ENCODE results near the gene FNBP1. TPM values are rescaled to one million over a fixed set of nuclear protein-coding genes. Genes with fewer than 3 reads are reported as not detected.
"Not testable (repeated sequence)": the region's sequence is repeated elsewhere in the genome, so short reads cannot be mapped to it uniquely, and the experiment has no call there.

FNBP1 gene
- polyA plus RNA-seq, 6 donors from 2014 or later = 103 to 178 (median 154) TPM

DNA sequence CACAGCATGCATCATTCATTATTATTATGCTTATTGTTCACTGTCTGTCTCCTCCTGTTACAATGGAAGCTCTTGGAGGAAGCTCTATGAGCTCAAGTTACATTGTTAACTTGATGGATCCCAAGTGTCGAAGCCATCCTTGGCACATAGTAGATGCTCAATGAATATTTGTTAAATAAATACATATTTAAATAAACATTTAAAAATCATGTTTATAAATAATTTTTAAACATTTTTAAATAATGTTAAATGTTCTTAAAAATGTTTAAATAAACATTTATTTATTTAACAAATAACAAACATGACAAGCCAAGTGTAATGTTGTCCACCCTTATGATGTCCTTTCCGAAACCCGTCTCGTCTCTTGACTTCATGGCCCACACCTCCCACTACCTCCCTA lies 138.3 kb downstream of the FNBP1 start:
- Mint-ChIP-seq H3K36me3 (peaks cover 18 to 21% of the 10 kb centered on the region in 2 donors), H3K27me3 (no peaks in the 10 kb centered on the region), H3K4me3 (no peak overlapping the region), H3K4me1 (peaks cover 0 to 26% (median 15%) of the 10 kb centered on the region in 3 donors), H3K27ac (peak overlapping the region in 3 of 6 donors; percentile 13 to 34 (median 27)), H3K9me3 (no peaks in the 10 kb centered on the region)
- no peak for ATAC-seq (ENCODE audit: low read depth in 2 of 2)
- DNase-seq = no peak

DNA sequence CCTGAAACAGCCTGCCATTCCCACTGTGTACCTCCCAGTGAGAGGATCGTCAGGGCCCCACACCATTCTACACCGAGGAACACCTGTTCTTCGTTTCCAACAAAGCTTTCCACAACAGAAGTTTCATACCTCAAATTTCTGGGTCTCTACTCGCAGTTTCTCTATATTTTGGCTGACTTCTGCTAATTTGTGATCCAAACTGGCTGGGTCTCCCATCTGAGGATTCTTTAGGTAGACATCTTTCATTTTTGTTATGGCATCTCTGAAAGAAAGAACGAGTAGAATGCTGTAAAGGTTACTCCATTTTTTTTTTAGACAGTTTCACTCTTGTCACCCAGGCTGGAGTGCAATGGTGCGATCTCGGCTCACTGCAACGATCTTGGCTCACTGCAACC lies 140.3 kb downstream of the FNBP1 start:
- H3K27me3 Mint-ChIP-seq = no peaks in the 10 kb centered on the region
- H3K4me3 Mint-ChIP-seq = no peak overlapping the region
- ATAC-seq (ENCODE audit: low read depth in 2 of 2) = no peak
- no peak for DNase-seq
- no peaks in the 10 kb centered on the region for H3K9me3 Mint-ChIP-seq
- peak overlapping the region in 3 of 6 donors; percentile 30 to 57 (median 32) for H3K27ac Mint-ChIP-seq
- peaks cover 8 to 43% (median 21%) of the 10 kb centered on the region in 3 donors for H3K4me1 Mint-ChIP-seq
- H3K36me3 Mint-ChIP-seq = peaks cover 18 to 36% of the 10 kb centered on the region in 2 donors

DNA sequence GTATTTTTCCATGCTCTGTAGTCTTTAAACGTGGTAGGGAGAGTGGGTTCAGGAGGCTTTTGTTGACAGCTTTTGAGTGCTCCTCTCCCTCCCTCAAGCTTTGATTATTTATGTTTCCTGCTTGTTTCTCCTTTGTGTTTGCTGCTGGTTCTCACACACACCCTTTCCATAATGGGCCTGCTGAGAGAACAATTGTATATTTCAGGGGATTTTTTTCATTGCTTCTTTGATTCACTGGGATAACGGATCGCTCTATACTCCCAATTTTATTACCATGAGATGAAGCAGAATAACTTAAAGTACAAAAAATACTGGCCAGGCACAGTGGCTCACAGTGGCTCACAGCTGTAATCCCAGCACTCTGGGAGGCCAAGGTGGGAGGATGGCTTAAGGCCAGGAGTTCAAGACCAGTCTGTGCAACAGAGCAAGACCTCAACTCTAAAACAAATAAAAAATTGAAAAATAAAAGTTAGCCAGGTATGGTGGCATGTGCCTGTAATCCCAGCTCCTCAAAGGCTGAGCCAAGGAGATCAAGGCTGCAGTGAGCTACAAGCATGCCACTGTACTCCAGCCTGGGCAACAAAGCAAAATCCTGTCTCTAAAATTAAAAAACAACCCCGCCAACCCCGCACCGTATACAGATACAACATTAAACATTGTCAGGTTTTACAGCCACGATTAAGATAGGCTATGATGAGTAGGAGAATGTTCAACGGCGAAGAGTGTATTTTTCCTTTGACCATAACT lies 140.8 kb downstream of the FNBP1 start:
- Mint-ChIP-seq H3K4me3 (peak overlapping the region in 2 of 8 donors; percentile 11 to 25), H3K36me3 (peaks cover 17 to 36% of the 10 kb centered on the region in 2 donors)
- DNase-seq = no peak

DNA sequence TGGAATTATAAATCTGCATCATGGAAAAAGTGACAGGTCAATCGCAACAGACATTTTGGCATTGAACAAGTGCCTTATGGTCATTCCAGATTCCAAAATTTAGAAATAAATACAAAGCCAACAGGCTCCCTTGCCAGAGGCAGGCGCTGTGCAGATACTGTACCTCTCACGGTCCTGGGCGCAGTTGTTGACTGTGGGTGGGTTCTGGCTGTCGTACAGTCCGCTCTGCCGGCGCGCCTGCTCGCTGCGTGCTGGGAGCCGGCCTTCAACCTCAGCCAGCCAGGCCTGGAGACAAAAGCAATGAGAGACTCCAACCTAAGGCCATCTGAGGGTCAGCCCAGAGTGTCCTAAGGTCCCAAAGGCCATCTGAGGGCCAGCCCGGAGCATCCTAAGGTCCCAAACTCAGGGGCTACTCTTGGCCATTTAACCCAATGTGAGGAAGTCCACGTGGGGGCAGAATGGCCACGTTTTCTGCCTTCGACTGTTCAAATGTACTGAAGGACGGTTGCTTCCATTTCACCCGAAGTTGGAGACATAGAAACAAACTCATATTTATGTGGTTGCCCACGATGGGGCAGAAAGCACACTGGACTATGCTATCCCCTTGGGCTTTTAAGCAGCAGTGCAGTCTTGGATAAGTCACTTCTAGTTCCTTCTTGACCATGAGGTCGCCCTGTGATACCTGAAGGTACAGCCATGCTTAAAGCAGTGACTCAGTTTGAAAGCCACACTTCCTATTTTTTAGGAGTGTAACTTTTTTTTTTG lies 142.5 kb downstream of the FNBP1 start:
- Mint-ChIP-seq H3K27ac (peak overlapping the region; percentile 42 to 91 (median 82)), H3K4me3 (peak overlapping the region in 1 of 8 donors; percentile 69), H3K4me1 (peaks cover 13 to 54% (median 37%) of the 10 kb centered on the region in 3 donors), H3K27me3 (no peaks in the 10 kb centered on the region), H3K36me3 (peaks cover 23 to 45% of the 10 kb centered on the region in 2 donors), H3K9me3 (no peaks in the 10 kb centered on the region)
- no peak for DNase-seq
- ATAC-seq (ENCODE audit: low read depth in 2 of 2) = peak; percentile 36 to 80

More for the DNA sequence above, 140.8 kb downstream of the FNBP1 start:
- peaks cover 8 to 44% (median 23%) of the 10 kb centered on the region in 3 donors for H3K4me1 Mint-ChIP-seq
- peak overlapping the region in 5 of 6 donors; percentile 9 to 92 (median 26) for H3K27ac Mint-ChIP-seq
- H3K9me3 Mint-ChIP-seq = no peaks in the 10 kb centered on the region
- no peaks in the 10 kb centered on the region for H3K27me3 Mint-ChIP-seq
- no peak for ATAC-seq (ENCODE audit: low read depth in 2 of 2)

DNA sequence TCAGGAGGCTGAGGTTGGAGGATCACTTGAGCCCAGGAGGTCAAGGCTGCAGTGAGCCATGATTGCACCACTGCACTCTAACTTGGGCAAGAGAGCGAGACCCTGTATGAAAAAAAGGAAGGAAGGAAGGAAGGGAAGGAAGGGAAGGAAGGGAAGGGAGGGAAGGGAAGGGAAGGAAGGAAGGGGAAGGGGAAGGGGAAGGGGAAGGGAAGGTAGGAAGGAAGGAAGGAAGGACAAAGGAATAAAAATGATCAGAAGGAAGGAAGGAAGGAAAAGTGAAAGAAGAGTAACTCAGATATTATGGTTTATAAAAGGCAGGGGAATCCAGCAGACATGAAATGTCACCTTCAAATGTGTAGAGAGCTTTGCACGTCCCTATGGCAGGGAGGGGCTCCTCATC lies 143.4 kb downstream of the FNBP1 start:
- Mint-ChIP-seq H3K27ac (peak overlapping the region in 4 of 6 donors; percentile 20 to 87 (median 74)), H3K9me3 (no peaks in the 10 kb centered on the region), H3K36me3 (peaks cover 16 to 36% of the 10 kb centered on the region in 2 donors), H3K4me1 (peaks cover 13 to 57% (median 31%) of the 10 kb centered on the region in 3 donors), H3K4me3 (no peak overlapping the region), H3K27me3 (no peaks in the 10 kb centered on the region)
- DNase-seq = no peak
- ATAC-seq (ENCODE audit: low read depth in 2 of 2) = no peak

DNA sequence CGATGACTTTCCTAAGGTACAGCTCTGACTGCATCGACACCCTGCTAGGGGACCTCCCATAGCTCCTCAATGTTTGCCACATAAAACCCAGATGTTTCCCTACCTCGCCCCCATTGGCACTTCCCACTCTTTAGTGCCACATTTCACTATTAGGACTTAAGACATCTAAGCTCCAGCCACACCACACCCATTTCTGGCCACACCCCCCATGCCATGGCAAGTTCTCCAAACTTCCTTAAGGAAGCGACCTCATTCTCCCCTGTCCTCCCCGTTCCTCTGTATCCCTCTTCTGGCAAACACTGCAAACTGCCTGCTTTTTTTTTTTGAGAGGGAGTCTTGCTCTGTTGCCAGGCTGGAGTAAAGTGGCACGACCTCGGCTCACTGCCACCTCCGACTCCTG lies 144.8 kb downstream of the FNBP1 start:
- Mint-ChIP-seq H3K4me1 (peaks cover 18 to 67% (median 36%) of the 10 kb centered on the region in 3 donors), H3K9me3 (no peaks in the 10 kb centered on the region), H3K36me3 (peaks cover 21 to 36% of the 10 kb centered on the region in 2 donors), H3K4me3 (peak overlapping the region in 1 of 8 donors; percentile 4), H3K27me3 (no peaks in the 10 kb centered on the region), H3K27ac (peak overlapping the region in 5 of 6 donors; percentile 52 to 95 (median 77))
- ATAC-seq (ENCODE audit: low read depth in 2 of 2) = no peak
- no peak for DNase-seq

DNA sequence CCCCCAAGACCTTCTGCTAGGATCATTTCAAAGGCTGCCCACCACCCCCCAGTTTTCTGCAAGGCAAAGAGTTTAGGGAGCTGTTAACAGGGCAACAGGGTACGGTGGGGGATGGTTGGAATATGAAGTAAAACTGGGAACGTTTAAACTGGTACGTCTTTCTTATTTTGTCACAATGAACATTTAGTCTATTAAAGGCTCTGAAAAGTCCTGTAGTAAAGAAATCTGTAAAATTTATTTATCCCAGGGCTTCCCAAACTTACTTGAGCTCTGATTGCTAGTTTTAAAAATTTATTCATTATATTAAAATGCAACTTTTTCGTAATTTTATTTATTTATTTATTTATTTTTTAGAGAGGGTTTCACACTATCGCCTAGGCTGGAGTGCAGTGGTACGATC lies 145.7 kb downstream of the FNBP1 start:
- Mint-ChIP-seq H3K4me1 (peaks cover 20 to 72% (median 38%) of the 10 kb centered on the region in 3 donors), H3K27ac (peak overlapping the region in 3 of 6 donors; percentile 34 to 74 (median 50)), H3K4me3 (peak overlapping the region in 1 of 8 donors; percentile 31), H3K9me3 (no peaks in the 10 kb centered on the region), H3K36me3 (peaks cover 21 to 36% of the 10 kb centered on the region in 2 donors), H3K27me3 (no peaks in the 10 kb centered on the region)
- DNase-seq (no peak), ATAC-seq (ENCODE audit: low read depth in 2 of 2) (no peak)

DNA sequence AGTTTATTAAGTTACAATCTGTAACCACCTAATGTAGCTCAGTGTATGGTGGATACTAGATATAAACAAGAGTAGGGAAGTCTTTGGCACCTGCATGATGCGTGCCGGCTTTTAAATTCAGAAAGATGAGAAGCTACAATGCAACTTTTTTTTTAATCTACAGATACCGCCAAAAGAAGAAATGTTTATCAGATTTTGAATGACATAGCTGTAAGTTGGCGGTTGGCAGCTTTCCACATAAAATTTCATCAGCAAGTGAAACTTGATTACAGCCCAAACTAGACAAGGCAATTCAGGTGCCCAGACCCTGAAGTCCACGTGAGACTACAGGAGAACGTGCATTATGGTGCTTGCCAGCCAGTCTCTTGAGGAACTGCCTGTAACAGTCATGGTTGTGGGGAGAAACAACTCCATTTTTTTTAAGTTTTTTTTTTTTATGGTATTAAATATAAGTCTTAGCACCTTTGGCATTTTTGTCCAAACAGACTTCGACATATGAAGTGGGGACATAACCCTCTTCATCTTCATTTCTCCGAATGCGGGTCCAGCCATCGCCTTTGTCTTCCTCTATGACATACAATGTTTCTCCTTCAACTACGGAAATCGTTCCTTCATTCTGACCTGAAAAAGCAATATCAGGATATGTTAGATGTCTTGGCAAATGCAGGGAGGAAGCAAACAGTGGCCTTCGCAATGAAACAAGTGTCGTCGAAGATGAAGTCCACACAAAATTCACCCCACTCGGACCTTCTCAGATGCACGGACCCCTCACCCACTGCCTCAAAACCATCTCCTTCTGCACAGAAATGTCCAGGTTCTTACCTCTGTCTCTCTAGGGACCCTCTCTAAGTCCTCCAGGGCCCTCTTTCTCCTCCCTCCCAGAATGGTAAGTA lies 147.4 kb downstream of the FNBP1 start:
- ATAC-seq (ENCODE audit: low read depth in 2 of 2) (no peak), DNase-seq (no peak)
- Mint-ChIP-seq H3K27ac (peak overlapping the region; percentile 73 to 97 (median 92)), H3K36me3 (peaks cover 16 to 36% of the 10 kb centered on the region in 2 donors), H3K4me1 (peaks cover 29 to 72% (median 55%) of the 10 kb centered on the region in 3 donors), H3K4me3 (no peak overlapping the region), H3K27me3 (no peaks in the 10 kb centered on the region), H3K9me3 (no peaks in the 10 kb centered on the region)

DNA sequence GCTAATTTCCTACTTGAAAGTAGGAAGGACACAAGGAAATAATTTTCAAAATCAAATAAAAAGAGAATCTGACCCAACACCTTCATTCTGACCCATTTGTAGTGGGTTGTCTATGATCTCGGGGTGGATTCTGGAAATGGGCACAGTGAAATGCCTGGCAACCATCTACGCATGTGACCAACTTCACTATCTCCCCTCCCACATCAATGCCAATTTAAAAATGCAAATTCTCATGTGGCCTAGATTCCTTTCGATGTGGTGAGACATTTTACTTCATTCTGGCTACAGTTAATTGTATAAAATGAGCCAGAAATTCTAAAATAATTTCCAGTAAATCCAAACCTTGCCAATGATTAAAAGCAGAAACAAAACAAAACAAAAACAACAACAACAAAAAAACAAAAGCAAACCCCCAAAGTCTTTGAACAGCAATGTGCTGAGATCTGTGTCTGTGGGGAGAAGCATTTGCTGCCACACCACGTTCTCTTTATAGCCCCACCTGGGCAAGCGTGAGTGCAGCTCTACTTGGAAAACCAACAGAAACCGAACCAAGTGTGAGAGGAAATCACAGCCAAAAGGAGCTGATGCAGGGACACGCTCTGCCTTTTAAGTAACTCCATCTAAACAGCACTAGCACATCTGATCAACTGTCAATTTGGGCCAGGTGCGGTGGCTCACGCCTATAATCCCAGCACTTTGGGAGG lies 148.7 kb downstream of the FNBP1 start:
- DNase-seq (no peak), ATAC-seq (ENCODE audit: low read depth in 2 of 2) (peak; percentile 29 to 39)
- H3K4me1 Mint-ChIP-seq = peaks cover 34 to 74% (median 68%) of the 10 kb centered on the region in 3 donors
- H3K36me3 Mint-ChIP-seq = peaks cover 16 to 28% of the 10 kb centered on the region in 2 donors
- H3K27ac Mint-ChIP-seq = peak overlapping the region; percentile 35 to 89 (median 86)
- H3K9me3 Mint-ChIP-seq = no peaks in the 10 kb centered on the region
- H3K4me3 Mint-ChIP-seq = peak overlapping the region in 2 of 8 donors; percentile 5 to 54
- no peaks in the 10 kb centered on the region for H3K27me3 Mint-ChIP-seq

DNA sequence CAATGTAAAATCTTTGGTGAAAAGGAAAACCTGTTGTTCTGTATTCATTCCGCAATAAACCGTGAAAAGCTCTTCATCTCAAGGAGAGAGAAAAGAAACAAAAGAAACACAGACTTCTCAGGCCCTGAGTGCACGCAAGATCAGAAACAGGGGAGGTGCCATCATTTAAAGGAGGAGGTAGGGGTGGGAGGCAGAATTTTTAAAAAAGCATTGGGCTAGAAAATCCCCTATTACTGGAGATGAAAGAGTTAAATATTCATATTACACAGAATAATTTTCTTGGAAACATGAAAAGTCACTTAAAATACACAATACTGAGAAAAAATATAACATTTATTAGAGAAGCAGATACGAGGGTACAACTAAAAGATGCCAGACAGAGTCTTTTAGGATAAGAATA lies 151.4 kb downstream of the FNBP1 start:
- H3K36me3 Mint-ChIP-seq = peaks cover 9 to 11% of the 10 kb centered on the region in 2 donors
- ATAC-seq (ENCODE audit: low read depth in 2 of 2) = no peak
- DNase-seq = no peak
- H3K9me3 Mint-ChIP-seq = no peaks in the 10 kb centered on the region
- H3K4me3 Mint-ChIP-seq = peak overlapping the region in 7 of 8 donors; percentile 11 to 82 (median 48)
- H3K27me3 Mint-ChIP-seq = no peaks in the 10 kb centered on the region
- H3K27ac Mint-ChIP-seq = peak overlapping the region; percentile 91 to 99 (median 96)
- peaks cover 48 to 81% (median 76%) of the 10 kb centered on the region in 3 donors for H3K4me1 Mint-ChIP-seq

DNA sequence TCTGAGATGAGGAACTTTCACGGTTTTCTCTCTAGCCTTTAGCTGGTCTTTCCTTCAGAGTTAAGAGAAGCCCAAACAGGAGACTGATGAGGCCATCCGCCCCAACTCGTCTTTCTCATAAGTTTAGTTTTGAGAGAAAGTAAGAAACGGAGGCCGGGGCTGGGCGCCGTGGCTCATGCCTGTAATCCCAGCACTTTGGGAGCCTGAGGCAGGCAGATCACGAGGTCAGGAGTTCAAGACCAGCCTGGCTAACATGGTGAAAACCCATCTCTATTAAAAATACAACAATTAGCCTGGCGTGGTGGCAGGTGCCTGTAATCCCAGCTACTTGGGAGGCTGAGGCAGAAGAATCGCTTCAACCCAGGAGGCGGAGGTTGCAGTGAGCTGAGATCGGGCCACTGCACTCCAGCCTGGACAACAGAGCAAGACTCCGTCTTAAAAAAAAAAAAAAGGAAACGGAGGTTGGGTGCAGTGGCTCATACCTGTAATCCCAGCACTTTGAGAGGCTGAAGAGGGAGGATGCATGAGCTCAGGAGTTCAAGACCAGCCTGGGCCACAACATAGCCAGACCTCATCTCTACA lies 152.2 kb downstream of the FNBP1 start:
- not testable (repeated sequence) for DNase-seq; H3K27me3 Mint-ChIP-seq; H3K9me3 Mint-ChIP-seq; ATAC-seq (ENCODE audit: low read depth in 2 of 2); H3K36me3 Mint-ChIP-seq
- peak overlapping the region; percentile 92 to 99 (median 97) for H3K27ac Mint-ChIP-seq
- H3K4me3 Mint-ChIP-seq = peak overlapping the region; percentile 84 to 99 (median 96)
- peaks cover 51 to 83% (median 72%) of the 10 kb centered on the region in 3 donors for H3K4me1 Mint-ChIP-seq
